GM12875 (cell line): ENCODE data around the gene GINS2.

Experiments used
- H3K4me3 ChIP-seq: one replicate; pipeline ENCODE4 v1.5.1; 2011; ENCODE audit warnings: low read depth, low read length, control low read depth
- TF ChIP-seq, protein P1 (sequence below): IDR thresholded peaks from 2 replicates; pipeline ENCODE4 v1.5.1; 2011; ENCODE audit warnings: low read depth, mild to moderate bottlenecking, control low read depth, inconsistent platforms, low read length, moderate library complexity, borderline replicate concordance; ENCODE audit not compliant: insufficient read depth

The GINS2 gene

DNA sequence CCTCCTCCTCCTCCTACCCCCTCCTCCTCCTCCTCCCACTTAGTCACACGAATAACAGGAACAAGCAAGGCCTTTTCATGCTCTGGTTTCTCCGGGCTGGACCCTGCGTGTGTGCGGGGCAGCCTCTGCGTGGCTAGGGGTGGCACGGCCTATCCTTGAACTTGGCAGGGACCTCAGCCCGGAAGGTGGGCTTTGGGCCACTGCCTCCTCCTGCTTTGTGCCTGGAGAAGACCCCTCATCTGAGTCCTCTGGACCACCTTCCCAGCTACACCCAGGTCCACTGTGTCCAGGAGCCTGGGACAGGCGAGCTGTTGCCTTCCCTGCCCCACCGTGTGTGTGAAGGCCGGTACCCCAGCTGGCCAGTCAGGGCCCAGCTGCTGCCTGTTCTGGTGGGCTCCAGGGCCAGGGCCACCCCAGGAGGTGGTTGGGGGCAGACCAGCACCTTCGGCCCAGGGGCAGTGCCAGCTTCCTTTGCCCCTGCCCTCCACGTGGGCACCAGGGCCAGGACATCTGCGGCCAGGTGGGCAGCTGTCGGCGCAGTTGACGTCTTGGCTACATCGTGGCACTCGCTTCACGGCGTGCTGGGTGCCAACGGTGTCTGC is 35.4 kb downstream of the GINS2 start:
- TF ChIP-seq, protein P1, sequence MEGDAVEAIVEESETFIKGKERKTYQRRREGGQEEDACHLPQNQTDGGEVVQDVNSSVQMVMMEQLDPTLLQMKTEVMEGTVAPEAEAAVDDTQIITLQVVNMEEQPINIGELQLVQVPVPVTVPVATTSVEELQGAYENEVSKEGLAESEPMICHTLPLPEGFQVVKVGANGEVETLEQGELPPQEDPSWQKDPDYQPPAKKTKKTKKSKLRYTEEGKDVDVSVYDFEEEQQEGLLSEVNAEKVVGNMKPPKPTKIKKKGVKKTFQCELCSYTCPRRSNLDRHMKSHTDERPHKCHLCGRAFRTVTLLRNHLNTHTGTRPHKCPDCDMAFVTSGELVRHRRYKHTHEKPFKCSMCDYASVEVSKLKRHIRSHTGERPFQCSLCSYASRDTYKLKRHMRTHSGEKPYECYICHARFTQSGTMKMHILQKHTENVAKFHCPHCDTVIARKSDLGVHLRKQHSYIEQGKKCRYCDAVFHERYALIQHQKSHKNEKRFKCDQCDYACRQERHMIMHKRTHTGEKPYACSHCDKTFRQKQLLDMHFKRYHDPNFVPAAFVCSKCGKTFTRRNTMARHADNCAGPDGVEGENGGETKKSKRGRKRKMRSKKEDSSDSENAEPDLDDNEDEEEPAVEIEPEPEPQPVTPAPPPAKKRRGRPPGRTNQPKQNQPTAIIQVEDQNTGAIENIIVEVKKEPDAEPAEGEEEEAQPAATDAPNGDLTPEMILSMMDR: no peak
- no peak overlapping the region for H3K4me3 ChIP-seq

DNA sequence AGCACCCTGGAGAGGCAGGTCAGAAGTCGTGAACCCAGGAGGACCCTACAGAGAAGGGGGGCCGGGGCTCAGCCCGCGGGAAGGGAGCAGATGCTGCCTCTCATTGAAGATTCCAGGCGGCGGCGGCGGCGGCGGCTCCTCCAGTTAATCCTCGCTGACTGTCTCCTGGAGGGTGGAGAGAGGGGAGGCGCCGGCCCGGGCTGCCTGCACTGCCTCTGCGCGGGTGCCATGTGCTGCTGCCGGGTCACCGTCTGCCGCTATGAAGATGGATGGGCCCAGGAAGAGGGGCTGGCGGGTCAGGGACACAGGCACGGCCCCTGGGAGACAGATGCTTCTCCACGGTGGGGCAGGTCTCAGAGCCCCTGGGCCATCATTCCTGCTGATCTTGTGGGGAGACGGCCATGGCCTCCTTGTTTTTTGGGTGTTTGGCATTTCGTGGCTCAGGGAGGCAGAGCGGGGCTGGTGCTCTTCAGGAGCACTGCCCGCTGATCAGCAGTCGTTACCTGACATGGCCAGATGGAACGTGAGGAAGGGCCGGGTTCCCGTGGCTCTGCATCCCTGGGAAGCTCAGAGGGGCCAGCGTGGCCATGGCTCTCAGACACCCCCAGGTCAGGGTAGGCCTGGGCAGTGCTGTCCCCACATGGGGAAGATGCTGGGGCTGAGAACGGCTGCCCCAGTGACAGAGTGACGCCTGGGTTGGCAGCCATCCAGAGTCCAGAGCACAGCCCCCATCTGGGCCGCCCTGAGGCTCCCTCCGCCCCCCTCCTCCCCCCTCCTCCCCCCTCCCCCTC is 36.1 kb downstream of the GINS2 start:
- TF ChIP-seq, protein P1: no peak
- H3K4me3 ChIP-seq: no peak overlapping the region

DNA sequence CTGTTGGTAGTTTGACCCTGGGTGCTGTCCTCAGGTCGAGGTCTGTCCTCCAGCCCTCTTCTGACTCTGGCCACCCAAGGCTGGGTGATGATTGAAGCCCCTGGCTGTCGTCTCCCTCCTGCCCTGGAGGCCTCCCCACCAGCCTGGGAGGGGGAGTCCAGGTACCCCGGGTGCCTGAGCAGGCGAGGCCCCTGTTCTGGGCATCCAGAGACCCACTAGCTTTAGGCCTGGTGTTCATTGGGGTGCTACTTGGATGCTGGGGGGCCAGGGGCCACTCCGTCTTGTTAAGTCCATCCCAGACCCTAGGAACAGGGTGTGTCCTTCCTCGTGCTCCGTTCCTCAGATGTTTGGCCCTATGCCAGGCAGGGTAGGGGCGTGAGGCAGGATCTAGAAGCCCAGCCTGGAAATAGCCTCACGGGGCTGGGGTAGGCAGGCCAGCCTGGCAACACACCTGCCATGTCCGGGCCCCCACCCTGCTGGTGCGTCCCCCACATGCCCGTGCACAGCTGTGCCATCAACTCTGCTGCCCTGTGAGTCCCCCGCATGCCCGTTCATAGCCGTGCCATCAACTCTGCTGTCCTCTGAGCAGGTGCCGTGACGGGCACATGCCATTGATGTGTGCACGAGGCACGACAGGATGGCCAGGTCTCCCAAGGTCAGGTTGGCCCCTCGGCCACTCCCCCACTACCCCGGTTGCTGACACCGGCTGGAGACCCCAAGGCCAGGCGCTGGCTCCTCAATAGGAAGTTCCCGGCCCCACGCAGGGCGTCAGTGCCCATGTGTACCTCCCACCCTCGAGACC is 36.9 kb downstream of the GINS2 start:
- TF ChIP-seq, protein P1: no peak
- H3K4me3 ChIP-seq: no peak overlapping the region

DNA sequence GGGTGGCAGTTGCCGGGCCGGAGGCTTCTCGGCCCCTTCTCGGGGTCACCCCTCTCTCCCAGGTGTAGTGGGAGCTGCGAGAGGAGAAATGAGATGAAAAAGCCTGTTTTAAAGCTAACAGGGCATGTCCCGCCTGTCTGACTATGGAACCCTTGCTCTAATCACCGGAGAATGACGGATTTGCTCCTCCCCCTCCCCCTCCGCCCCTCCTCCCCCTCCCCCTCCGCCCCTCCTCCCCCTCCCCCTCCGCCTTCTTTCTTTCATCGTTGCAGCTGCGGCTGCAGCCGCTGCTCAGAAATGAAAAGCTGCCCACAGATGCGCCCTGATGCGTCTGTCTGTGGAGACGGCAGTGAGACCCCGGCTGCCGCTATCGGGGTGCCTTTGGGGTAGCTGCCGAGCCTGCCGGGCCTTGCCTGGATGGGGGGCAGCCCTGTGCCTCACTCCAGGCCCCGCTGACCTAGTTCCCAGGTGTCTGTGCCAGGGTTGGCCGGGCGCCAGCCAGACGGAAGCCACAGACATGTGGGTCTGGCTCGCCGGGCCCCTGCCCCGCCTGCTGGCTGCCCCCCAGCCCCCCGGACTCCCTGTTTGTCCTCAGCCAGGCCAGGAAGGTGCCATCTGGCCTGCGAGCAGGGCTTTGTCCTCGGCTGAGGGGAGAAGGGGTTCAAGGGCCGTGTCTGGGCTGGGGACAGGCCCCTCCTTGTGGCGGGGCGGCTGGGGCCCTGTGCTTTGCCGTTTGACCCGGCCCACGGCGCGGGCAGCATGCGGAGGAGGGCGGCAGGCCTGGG is 37.7 kb downstream of the GINS2 start:
- TF ChIP-seq, protein P1: no peak
- no peak overlapping the region for H3K4me3 ChIP-seq

DNA sequence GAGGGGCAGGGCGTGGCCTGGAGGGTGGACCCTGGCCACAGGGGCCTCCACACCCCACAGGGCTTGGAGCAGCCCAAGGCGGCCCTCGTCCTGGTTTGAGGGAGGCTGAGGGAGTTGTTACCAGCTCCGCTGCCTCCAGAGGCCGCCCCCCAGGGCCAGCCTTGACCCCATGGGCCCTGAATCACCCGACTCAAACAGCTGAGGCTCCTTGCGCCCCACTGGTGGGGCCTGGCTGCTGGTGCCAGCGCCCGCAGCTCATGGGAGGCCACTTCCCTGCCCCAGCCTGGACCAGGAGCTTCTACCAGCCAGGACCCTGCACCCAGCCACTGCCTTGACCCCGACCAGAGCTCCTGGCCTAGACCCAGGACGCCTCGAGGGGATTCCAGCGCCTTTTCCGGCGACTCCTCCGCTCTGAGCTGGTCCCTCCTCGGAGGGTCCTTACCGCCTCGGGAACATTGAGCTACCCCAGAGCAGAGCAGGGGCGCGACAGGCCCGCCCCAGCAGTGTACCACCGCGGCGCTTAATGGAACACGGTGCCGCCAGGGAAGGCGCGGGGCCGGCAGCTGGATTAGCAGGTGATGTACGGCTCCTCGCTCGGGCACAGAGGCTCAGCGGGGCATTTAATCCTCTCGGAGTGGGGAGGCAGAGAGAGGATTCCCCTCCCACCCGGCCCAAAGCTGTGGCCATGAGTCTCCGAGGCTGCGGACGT is 38.5 kb downstream of the GINS2 start:
- H3K4me3 ChIP-seq: no peak overlapping the region
- TF ChIP-seq, protein P1: no peak

DNA sequence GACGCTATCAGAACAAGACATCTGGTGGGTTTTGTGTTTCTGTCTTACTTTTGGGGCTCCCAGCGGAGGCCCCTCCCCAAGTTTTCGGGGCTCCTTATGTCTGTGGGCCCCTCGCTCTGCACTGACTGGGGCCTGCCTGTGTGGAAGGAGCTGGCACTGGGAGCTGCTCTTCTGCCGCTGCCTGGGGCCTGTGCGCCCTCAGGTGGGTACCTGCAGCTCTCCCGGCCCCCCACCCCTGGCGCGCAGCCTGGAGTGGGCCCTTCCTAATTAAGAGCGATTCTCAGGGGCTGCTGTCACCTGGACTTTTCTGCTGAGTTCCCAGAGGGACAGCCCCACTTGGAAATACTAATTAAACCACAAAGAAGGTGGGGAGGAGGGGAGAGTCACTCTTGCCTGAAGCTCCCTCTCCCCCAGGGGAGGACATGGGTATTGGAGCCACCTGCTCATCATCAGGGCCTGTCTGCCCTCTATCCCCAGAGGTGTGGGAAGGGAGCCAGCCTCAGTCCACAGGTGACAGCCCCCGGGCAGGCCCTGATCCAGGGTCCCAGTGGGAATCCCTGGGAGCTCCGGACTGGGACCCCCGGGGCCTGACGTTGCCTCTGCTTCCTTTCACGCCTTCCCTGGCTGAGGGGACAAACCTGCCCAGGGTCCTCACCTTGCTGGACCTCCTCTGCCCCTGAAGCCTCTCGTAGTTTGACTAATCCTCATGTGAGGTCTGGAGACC is 39.2 kb downstream of the GINS2 start:
- H3K4me3 ChIP-seq: no peak overlapping the region
- TF ChIP-seq, protein P1: no peak
